ENCODE measurements around the gene SUSD1.

The SUSD1 gene

GRCh38 chr9:112033237-112034215 is 141.6 kb downstream of the SUSD1 start:
- no peak overlapping the region for H3K4me3 ChIP-seq (ENCODE audit: control insufficient read depth, low read depth, low read length)
- no peak for TF ChIP-seq CTCF (IDR thresholded peaks at IDR 0.05; ENCODE audit: control insufficient read depth, insufficient read depth, low read depth, low read length, missing control alignments)
- DNase-seq (ENCODE audit: low read depth) = no peak

DNA sequence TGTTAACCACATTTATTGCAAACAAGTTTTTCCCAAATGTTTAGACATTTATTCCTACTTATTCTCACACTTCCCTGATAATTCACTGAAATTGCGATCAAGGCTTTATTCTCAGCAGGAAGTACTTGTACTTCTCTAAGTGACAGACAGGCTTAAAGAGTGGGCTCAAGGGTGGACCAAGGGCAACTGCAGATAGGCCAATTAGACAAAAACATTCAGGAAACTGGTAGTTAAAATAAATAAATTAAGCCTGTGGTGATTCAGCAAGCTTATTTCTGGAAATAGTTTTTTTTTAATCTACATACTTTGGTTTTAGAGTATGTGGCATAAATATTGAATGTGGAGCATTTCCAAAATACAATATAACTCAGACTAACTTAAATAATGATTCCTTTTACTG is 142.4 kb downstream of the SUSD1 start:
- H3K4me3 ChIP-seq (ENCODE audit: control insufficient read depth, low read depth, low read length) = no peak overlapping the region
- no peak for DNase-seq (ENCODE audit: low read depth)
- no peak for TF ChIP-seq CTCF (IDR thresholded peaks at IDR 0.05; ENCODE audit: control insufficient read depth, insufficient read depth, low read depth, low read length, missing control alignments)

DNA sequence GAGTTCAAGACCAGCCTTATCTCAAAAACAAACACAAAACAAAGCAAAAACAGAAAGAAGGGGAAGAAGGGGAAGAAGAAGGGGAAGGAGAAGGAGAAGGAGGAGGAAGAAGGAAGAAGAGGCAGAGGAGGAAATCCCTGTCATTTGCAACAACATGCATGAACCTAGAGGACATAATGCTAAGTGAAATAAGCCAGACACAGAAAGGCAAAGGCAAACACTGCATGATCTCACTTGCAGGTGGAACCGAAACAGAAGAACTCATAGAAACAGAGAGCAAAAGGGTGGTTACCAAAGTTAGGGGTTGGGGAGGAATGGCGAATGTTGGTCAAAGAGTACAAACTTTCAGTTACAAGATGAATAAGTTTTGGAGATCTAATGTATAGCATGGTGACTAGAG is 143.1 kb downstream of the SUSD1 start:
- TF ChIP-seq CTCF (IDR thresholded peaks at IDR 0.05; ENCODE audit: control insufficient read depth, insufficient read depth, low read depth, low read length, missing control alignments) = no peak
- no peak for DNase-seq (ENCODE audit: low read depth)
- no peak overlapping the region for H3K4me3 ChIP-seq (ENCODE audit: control insufficient read depth, low read depth, low read length)

DNA sequence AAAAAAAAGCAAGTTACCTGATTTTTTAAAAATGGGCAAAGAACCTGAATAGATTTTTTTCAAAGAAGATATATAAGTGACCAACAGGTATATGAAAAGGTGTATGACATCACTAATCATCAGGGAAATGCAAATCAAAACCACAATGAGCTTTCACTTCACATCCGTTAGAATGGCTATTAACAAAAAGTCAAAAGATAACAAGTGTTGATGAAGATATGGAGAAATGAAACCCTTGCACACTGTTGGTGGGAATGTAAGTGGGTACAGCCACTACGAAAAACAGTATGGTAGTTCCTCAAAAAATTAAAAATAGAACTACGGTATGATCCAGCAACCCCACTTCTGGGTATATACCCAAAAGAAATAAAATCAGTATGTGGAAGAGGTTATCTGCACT is 143.7 kb downstream of the SUSD1 start:
- H3K4me3 ChIP-seq (ENCODE audit: control insufficient read depth, low read depth, low read length) = no peak overlapping the region
- no peak for DNase-seq (ENCODE audit: low read depth)
- TF ChIP-seq CTCF (IDR thresholded peaks at IDR 0.05; ENCODE audit: control insufficient read depth, insufficient read depth, low read depth, low read length, missing control alignments) = no peak

DNA sequence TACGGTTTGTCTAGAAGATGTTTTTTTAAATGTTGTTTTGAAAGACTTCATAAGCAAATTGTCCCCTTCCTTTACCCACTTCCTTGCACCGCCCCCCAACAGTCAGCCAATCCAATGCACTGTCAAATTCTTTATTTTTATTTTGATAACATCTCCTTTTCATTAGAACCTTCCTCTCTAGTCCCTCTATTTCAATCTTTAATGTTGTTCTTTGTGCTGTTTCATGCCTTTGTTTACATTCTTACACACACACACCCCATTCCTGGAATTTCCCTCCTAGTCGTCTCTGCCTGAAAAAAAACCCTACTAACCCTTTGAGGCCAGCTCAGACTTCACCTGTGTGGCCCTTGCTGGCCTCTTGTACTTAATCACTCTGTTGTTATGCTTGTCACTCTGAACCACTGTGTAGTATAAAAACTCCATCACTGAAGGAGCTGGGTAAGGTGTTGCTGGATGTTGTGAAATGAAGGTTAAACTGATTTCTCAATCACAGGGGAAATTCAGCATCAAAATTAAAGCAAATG is 145.1 kb downstream of the SUSD1 start:
- H3K4me3 ChIP-seq (ENCODE audit: control insufficient read depth, low read depth, low read length) = no peak overlapping the region
- no peak for TF ChIP-seq CTCF (IDR thresholded peaks at IDR 0.05; ENCODE audit: control insufficient read depth, insufficient read depth, low read depth, low read length, missing control alignments)
- DNase-seq (ENCODE audit: low read depth) = no peak

- TF ChIP-seq CTCF (IDR thresholded peaks at IDR 0.05; ENCODE audit: control insufficient read depth, insufficient read depth, low read depth, low read length, missing control alignments) = no peak
- no peak overlapping the region for H3K4me3 ChIP-seq (ENCODE audit: control insufficient read depth, low read depth, low read length)
- DNase-seq (ENCODE audit: low read depth) = no peak
Observed at GRCh38 chr9:112028242-112029221, 146.6 kb downstream of the SUSD1 start.
